HepG2 (cell line): ENCODE results near the gene LRRC74A.

Experiments used
- AGO1 ChIP-seq: fragments of 200-400 bp; formaldehyde crosslinking; IDR thresholded peaks from 2 replicates; pipeline ENCODE4 v1.6.1; 2017; ENCODE audit warnings: mild to moderate bottlenecking, low read depth, low read length, moderate library complexity; ENCODE audit not compliant: poor library complexity, severe bottlenecking
- DNMT1 ChIP-seq: sonication (generic); formaldehyde crosslinking; IDR thresholded peaks from 2 replicates; pipeline ENCODE4 v1.5.1; 2020; ENCODE audit warnings: mild to moderate bottlenecking, missing genetic modification reagents
- EP300 ChIP-seq, 3 experiments: sonication (generic) in 1 of 3; formaldehyde crosslinking in 1 of 3; IDR thresholded peaks; 2 replicates each; pipeline versions ENCODE4 v1.5.1 to v1.6.1; 2011 to 2020; ENCODE audit warnings: low read depth in 2 of 3, low read length in 2 of 3, borderline replicate concordance in 1 of 3, improper control_type of control experiment in 1 of 3, mild to moderate bottlenecking in 1 of 3, missing genetic modification reagents in 1 of 3, moderate library complexity in 1 of 3
- HES4 ChIP-seq: sonication (generic); formaldehyde crosslinking; IDR thresholded peaks from 2 replicates; pipeline ENCODE4 v1.9.0; 2021; ENCODE audit warnings: mild to moderate bottlenecking, missing genetic modification reagents, borderline replicate concordance
- HMGXB4 ChIP-seq, 2 experiments: sonication (generic) in 1 of 2; formaldehyde crosslinking in 1 of 2; IDR thresholded peaks; 2 replicates each; pipeline versions ENCODE4 v1.4.0 to v1.6.1; 2018 to 2020; ENCODE audit warnings: missing genetic modification reagents in 2 of 2, borderline replicate concordance in 1 of 2, low read depth in 1 of 2, mild to moderate bottlenecking in 1 of 2, missing biosample characterization in 1 of 2
- POLR2AphosphoS5 ChIP-seq: IDR thresholded peaks from 2 replicates; pipeline ENCODE4 v1.6.1; 2012; ENCODE audit warnings: low read depth, low read length
- RELA ChIP-seq: sonication (generic); formaldehyde crosslinking; IDR thresholded peaks from 2 replicates; pipeline ENCODE4 v1.4.0; 2020; ENCODE audit warnings: missing genetic modification reagents
- SOX6 ChIP-seq, 2 experiments: fragments of 450-650 bp in 1 of 2; sonication (generic) in 1 of 2; formaldehyde crosslinking in 1 of 2; IDR thresholded peaks; 2 replicates each; pipeline versions ENCODE4 v1.4.0 to v1.6.1; 2017 to 2020; ENCODE audit warnings: antibody characterized with exemption in 1 of 2, mild to moderate bottlenecking in 1 of 2, missing genetic modification reagents in 1 of 2
- TGIF2 ChIP-seq: IDR thresholded peaks from 2 replicates; pipeline ENCODE4 v1.6.1; 2016; ENCODE audit warnings: control low read depth, missing compliant biosample characterization
- TF ChIP-seq, protein P1 (sequence below): sonication (generic); formaldehyde crosslinking; IDR thresholded peaks from 2 replicates; pipeline ENCODE4 v1.5.0; 2020; ENCODE audit warnings: mild to moderate bottlenecking, missing genetic modification reagents, moderate library complexity
- TF ChIP-seq, protein P2 (sequence below): sonication (generic); formaldehyde crosslinking; IDR thresholded peaks from 2 replicates; pipeline ENCODE4 v1.4.0; 2020; ENCODE audit warnings: mild to moderate bottlenecking, missing genetic modification reagents
- TF ChIP-seq, protein P3 (sequence below): sonication (generic); formaldehyde crosslinking; IDR thresholded peaks from 2 replicates; pipeline ENCODE4 v1.5.0; 2020; ENCODE audit warnings: mild to moderate bottlenecking, missing genetic modification reagents
- TF ChIP-seq, protein P4 (sequence below): IDR thresholded peaks from 2 replicates; pipeline ENCODE4 v1.6.1; 2012; ENCODE audit warnings: inconsistent platforms

- TF ChIP-seq AGO1 (no peak), HMGXB4 (CRISPR knock-in tag; IDR thresholded peaks at IDR 0.05; ENCODE audit: borderline replicate concordance in 1 of 2, low read depth in 1 of 2) (no peak), SOX6 (IDR thresholded peaks at IDR 0.05) (no peak), SOX6 (CRISPR knock-in tag; IDR thresholded peaks at IDR 0.05) (no peak), TGIF2 (no peak), EP300 (IDR thresholded peaks at IDR 0.05; ENCODE audit: low read depth in 2 of 2, low read length in 2 of 2) (no peak), EP300 (CRISPR knock-in tag; IDR thresholded peaks at IDR 0.05; ENCODE audit: borderline replicate concordance) (no peak), RELA (no peak), DNMT1 (CRISPR knock-in tag) (no peak), POLR2AphosphoS5 (no peak), HES4 (CRISPR knock-in tag) (no peak)
- TF ChIP-seq, protein P1, sequence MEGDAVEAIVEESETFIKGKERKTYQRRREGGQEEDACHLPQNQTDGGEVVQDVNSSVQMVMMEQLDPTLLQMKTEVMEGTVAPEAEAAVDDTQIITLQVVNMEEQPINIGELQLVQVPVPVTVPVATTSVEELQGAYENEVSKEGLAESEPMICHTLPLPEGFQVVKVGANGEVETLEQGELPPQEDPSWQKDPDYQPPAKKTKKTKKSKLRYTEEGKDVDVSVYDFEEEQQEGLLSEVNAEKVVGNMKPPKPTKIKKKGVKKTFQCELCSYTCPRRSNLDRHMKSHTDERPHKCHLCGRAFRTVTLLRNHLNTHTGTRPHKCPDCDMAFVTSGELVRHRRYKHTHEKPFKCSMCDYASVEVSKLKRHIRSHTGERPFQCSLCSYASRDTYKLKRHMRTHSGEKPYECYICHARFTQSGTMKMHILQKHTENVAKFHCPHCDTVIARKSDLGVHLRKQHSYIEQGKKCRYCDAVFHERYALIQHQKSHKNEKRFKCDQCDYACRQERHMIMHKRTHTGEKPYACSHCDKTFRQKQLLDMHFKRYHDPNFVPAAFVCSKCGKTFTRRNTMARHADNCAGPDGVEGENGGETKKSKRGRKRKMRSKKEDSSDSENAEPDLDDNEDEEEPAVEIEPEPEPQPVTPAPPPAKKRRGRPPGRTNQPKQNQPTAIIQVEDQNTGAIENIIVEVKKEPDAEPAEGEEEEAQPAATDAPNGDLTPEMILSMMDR (CRISPR knock-in tag) = no peak
- TF ChIP-seq, protein P2, sequence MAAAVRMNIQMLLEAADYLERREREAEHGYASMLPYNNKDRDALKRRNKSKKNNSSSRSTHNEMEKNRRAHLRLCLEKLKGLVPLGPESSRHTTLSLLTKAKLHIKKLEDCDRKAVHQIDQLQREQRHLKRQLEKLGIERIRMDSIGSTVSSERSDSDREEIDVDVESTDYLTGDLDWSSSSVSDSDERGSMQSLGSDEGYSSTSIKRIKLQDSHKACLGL = no peak
- TF ChIP-seq, protein P3, sequence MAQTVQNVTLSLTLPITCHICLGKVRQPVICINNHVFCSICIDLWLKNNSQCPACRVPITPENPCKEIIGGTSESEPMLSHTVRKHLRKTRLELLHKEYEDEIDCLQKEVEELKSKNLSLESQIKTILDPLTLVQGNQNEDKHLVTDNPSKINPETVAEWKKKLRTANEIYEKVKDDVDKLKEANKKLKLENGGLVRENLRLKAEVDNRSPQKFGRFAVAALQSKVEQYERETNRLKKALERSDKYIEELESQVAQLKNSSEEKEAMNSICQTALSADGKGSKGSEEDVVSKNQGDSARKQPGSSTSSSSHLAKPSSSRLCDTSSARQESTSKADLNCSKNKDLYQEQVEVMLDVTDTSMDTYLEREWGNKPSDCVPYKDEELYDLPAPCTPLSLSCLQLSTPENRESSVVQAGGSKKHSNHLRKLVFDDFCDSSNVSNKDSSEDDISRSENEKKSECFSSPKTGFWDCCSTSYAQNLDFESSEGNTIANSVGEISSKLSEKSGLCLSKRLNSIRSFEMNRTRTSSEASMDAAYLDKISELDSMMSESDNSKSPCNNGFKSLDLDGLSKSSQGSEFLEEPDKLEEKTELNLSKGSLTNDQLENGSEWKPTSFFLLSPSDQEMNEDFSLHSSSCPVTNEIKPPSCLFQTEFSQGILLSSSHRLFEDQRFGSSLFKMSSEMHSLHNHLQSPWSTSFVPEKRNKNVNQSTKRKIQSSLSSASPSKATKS (CRISPR knock-in tag) = no peak
- TF ChIP-seq, protein P4, sequence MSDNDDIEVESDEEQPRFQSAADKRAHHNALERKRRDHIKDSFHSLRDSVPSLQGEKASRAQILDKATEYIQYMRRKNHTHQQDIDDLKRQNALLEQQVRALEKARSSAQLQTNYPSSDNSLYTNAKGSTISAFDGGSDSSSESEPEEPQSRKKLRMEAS = no peak
These were observed 56.4 kb downstream of the LRRC74A start for GRCh38 chr14:76882651-76883050.
